ENCODE results near the gene CDC23.
"Not testable (repeated sequence)": the region's sequence is repeated elsewhere in the genome, so short reads cannot be mapped to it uniquely, and the experiment has no call there.

CDC23 gene

GRCh38 chr5:138212828-138213160, 329 bp downstream of the CDC23 start:
- no peak for DNase-seq

DNA sequence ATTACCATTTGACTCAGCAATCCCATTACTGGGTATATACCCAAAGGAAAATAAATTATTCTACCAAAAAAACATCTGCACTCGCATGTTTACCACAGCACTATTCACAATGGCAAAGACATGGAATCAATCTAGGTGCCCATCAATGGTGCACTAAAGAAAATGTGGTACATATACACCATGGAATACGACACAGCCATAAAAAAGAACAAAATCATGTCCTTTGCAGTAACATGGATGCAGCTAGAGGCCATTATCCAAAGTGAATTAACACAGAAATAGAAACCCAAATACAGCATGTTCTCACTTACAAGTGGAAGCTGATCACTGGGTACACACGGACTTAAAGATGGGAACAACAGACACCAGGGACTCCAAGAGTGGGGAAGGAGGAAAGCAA, 2.1 kb downstream of the CDC23 start:
- DNase-seq = no peak

- DNase-seq = not testable (repeated sequence)
Measured at GRCh38 chr5:138193859-138194258, 19.3 kb downstream of the CDC23 start.

DNA sequence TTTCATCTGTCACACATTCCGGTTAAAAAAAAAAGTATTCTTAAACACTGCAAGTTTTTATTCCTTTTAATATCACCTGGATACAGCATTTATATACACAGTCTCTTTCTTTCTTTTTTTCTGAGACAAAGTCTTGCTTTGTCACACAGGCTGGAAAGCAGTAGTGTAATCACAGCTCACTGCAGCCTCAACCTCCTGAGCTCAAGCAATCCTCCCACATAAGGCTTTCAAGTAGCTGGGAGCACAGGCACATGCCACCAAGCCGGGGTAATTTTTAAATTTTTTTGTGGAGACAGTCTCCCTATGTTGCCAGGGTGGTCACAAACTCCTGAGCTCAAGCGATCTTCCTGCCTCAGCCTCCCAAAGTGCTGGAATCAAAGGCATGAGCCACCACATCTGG, 20.3 kb downstream of the CDC23 start:
- DNase-seq = no peak

DNA sequence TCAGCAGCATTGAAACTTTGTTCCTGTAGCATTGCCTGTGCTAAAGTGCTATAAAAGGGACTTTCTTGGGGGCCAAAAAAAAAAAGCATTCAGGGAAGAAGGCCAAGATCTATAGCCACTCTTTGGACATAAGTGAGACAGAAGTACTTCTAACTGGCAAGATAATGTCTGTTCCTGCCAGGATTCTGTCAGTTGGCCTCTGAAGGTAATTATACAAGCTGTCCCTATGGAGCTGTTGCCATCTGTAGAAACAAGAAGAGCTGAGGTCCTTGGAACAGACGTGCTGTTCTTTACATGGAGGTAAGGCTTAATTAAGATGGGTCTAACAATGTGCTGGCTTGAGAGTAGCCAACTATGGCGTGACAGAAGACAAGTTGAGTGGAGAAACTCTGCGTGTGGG, 24.5 kb downstream of the CDC23 start:
- no peak for DNase-seq

- no peak for DNase-seq
Measured at GRCh38 chr5:138186002-138186447, 27.1 kb downstream of the CDC23 start.

DNA sequence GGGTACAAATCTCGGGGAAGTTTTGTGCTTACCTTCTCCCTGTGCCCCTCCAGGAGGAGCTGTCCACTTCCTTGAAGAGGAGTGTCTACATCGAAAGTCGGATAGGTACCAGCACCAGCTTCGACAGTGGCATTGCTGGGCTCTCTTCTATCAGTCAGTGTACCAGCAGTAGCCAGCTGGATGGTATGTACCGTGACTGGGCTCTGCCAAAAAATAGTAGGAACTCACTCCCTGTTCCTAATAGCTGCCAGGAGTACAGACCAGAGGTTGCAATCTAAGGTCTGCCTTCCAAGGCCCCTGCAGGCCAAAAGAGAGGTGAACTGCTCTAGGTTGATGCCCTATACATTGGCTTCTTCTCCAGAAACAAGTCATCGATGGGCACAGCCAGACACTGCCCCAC, 30.3 kb downstream of the CDC23 start:
- no peak for DNase-seq

- no peak for DNase-seq
Measured at GRCh38 chr5:138180841-138181240, 32.3 kb downstream of the CDC23 start.

GRCh38 chr5:138180183-138180782, 32.8 kb downstream of the CDC23 start:
- no peak for DNase-seq

- DNase-seq = no peak
Measured at GRCh38 chr5:138179277-138179857, 33.8 kb downstream of the CDC23 start.

GRCh38 chr5:138178516-138179276, 34.4 kb downstream of the CDC23 start, which contains the start of the genes BRD8 and KIF20A:
BRD8 (minus strand) TSS chr5:138178630; CDS start chr5:138178614, 16 bp downstream.
KIF20A (plus strand) TSS chr5:138179112; CDS start chr5:138179681, 569 bp downstream.
- DNase-seq = peak; percentile 85

GRCh38 chr5:138177941-138178515, 35.1 kb downstream of the CDC23 start:
- DNase-seq = no peak

DNA sequence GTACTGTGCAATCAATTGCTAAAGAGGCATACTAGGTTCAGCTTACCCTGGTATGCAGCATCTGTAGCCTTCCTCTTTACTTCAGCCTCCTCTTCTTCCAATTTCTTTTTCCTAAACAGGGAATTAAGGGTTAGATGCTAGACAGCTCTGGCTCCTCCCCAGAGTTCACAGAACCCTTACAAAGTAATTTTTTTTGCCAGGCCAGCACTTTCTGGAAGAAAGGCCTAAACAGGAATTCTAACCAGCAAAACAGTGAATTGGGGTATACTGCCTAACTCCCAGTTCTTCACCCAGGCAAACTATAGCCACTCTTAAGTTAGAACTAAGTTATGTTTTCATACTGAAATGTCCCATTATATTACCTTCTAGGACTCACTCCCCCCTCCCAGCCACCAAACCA, 42.8 kb downstream of the CDC23 start:
- no peak for DNase-seq

DNA sequence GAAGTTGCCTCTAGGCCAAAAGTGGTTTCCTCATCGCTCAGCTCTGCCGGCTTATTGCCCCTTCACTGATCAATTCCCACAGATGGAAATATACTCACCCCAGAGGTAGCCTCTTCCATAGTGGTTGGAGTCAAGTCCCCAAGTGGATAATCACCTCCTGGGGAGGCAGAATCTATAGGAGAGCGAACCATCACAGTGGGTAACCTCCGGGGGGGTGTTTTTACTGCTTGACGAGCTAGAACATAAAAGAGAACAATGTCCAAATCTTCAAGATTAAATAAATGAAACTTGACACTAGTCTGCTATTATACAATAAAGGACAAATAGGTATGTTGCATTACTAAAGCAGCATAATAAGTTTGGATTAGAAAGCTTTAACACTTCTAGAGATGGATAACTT, 44.0 kb downstream of the CDC23 start:
- no peak for DNase-seq

DNA sequence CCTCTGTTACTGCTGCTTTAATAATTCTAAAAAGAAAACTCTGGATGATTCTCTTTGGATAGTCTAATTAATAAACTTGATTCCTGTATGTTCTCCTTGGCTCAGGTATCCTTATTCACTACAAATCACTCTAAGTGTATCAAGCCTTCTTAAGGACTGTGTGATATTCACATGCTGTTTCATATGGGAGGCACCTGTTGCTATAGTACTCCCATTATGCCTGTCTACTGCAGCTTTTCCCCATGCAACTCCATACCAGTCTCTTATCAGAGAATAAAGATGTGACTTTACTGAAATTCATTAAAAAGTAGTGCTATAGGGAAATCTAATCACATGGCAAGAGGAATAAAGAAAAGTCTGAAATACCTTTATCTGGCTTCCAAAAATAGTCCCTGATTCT, 49.4 kb downstream of the CDC23 start:
- DNase-seq = no peak

DNA sequence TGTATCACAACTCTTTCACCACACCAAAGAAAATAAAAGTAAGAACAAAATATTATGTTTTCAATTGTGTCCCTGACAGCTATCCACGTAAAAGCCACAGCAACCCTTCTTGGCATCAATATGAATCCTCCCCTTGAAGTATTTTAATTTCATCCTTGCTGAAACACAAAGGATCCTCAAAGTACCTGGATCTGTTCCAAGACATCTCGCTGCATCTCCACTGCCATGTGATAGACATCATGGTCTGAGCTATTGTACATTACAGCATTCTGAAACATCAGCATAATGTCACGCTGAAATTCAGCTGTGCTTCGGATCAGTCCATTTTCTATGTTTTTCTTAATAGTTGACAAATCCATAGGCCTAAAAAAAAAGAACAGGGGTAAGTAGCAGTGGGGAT, 52.4 kb downstream of the CDC23 start:
- DNase-seq = no peak

DNA sequence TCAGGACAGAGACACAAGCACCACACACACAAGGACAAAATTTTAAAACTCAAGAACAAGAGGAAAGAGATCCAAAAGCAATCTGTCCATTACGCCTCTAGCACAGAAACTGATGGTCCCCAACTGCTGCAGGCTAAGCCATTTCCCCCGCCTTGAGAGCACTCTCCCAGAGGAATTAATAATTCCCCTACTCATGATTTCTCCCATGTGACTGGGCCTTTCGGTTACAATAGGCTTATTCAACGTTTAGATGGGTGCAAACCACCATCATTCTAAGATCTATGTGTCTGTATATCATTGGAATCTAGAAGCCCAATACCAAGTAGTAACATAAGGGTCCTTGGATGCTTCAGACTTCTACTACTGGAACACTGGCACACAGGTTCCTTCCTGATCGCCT, 53.5 kb downstream of the CDC23 start:
- no peak for DNase-seq

- DNase-seq = no peak
Measured at GRCh38 chr5:138157626-138158025, 55.5 kb downstream of the CDC23 start.

DNA sequence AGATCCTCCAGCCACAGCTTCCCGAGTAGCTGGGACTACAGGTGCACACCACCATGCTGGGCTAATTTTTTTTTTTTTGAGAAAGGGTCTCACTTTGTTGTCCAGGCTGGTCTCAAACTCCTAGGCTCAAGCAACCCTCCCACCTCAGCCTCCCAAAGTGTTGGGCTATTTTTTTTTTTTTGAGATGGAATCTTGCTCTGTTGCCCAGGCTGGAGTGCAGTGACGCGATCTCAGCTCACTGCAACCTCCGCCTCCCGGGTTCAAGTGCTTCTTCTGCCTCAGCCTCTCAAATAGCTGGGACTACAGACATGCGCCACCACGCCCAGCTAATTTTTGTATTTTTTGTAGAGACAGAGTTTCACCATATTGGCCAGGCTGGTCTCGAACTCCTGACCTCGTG, 57.1 kb downstream of the CDC23 start:
- DNase-seq = not testable (repeated sequence)

- no peak for DNase-seq
Measured at GRCh38 chr5:138149530-138149929, 63.6 kb downstream of the CDC23 start.

- no peak for DNase-seq
Measured at GRCh38 chr5:138148811-138149210, 64.3 kb downstream of the CDC23 start.

DNA sequence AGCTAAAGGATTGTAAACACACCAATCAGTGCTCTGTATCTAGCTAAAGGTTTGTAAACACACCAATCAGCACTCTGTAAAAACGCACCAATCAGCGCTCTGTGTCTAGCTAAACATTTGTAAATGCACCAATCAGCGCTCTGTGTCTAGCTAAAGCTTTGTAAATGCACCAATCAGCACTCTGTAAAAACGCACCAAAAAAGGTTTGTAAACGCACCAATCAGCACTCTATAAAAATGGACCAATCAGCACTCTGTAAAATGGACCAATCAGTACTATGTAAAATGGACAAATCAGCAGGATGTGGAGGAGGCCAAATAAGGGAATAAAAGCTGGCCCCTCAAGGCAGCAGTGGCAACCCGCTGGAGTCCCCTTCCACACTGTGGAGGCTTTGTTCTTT, 69.5 kb downstream of the CDC23 start:
- not testable (repeated sequence) for DNase-seq

DNA sequence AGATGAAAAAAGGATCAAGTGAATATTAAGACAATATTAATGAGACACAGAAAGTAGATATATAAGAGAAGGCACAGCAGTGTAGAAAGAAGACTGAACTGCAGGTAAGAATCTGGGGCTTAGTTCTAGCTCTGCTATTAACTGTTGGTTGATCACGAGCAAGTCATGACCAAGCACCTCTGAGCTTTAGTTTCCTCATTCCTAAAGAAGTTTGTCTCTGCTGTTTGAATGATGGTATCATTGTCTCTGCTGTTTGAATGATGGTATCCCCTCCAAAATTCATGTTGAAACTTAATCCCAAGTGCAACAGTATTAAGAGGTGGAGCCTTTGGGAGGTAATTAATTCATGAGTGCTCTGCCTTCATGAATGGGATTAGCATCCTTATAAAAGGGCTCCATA, 71.4 kb downstream of the CDC23 start:
- DNase-seq = no peak

DNA sequence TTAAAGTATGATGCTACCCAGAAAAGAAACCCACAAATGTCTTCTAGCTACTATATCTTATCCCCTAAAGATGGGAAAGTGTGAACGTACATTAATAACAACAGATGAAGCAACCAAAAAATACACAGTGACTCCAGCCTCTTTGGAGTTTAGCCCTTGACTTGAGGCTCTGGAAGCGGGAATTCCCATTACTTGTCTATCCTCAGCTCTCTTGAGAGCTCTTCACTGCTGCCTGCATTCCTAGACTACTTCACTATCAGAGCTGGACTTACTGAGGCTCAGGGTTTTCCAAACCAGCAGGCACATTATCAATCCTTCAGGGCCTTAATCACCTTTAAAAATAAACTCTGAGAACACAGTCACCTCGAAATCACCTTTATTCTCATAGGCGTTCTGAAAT, 72.9 kb downstream of the CDC23 start:
- no peak for DNase-seq
